Measurements from ENCODE around the gene CAMK1D.
"Not testable (repeated sequence)": the region's sequence is repeated elsewhere in the genome, so short reads cannot be mapped to it uniquely, and the experiment has no call there.

Gene CAMK1D

DNA sequence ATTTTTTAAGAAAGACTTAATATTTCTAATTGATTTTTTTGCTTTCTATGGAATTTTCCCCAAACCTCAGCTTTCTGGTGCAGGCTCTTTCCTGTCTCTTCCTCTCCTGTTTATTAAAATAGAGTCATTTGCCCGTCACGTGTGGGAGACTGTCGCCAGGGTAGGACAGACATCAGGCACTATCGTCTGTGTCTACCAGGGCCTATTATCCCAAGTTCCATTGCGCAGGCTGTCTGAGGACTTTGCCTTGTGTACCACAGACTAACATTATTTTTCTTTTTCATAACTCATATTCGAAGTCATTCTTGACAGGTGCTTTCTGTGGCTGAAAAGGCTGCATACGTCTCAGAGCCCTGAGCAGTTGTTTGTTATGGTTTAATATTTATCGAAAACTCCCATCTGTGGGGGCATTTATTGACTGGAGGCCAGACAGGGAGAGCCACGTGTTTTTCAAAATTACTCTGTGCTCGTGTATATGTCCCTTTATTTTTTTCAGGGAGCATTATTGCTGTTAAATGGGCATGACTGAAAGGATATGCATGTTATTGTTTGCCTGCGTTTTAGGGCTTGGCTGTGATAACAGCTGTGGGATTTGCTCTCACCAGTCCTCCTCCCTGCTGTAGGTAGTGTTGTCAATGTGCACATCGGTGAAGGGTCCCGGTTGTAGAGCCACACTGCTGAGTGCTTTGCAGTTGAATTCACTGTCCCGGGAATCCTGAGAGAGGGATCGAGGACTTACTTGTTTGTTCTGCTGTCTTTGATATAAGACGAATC lies 89.8 kb downstream of the CAMK1D start:
- no peak for DNase-seq (ENCODE audit: low spot score)
- Histone ChIP-seq H3K4me3 (no peak overlapping the region), H3K27ac (no peak overlapping the region)
- TF ChIP-seq, protein P1, sequence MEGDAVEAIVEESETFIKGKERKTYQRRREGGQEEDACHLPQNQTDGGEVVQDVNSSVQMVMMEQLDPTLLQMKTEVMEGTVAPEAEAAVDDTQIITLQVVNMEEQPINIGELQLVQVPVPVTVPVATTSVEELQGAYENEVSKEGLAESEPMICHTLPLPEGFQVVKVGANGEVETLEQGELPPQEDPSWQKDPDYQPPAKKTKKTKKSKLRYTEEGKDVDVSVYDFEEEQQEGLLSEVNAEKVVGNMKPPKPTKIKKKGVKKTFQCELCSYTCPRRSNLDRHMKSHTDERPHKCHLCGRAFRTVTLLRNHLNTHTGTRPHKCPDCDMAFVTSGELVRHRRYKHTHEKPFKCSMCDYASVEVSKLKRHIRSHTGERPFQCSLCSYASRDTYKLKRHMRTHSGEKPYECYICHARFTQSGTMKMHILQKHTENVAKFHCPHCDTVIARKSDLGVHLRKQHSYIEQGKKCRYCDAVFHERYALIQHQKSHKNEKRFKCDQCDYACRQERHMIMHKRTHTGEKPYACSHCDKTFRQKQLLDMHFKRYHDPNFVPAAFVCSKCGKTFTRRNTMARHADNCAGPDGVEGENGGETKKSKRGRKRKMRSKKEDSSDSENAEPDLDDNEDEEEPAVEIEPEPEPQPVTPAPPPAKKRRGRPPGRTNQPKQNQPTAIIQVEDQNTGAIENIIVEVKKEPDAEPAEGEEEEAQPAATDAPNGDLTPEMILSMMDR (IDR thresholded peaks at IDR 0.05): no peak

DNA sequence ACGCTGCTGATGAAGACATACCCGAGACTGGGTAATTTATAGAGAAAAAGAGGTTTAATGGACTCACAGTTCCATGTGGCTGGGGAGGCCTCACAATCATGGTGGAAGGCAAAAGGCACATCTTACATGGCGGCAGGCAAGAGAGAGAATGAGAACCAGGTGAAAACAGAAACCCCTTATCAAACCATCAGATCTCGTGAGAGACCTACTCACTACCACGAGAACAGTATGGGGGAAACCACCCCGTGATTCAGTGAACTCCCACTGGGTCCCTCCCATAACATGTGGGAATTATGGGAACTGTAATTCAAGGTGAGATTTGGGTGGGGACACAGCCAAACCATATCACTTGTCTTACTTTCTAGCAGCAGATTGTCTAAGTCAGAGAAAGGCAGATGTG lies 90.4 kb downstream of the CAMK1D start:
- H3K4me3 ChIP-seq; H3K27ac ChIP-seq; DNase-seq (ENCODE audit: low spot score): not testable (repeated sequence)

DNA sequence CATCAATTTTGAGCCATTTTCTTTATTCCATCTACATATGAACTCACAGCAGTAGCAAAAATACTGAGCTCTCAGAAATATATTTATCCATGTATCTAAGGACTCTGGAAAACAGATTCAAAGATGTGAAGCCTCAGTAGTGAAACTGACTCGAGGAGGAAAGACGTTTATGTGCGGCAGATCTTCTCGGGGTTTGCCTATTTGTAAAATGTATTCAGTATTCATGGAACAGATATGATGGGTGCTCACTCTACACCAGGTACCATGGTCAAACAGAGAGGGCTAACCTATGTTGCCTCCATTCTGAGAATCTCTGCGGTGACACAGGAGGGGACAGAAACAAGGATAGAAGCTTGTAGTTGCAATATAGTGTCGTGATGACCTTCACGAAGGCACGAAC lies 93.7 kb downstream of the CAMK1D start:
- H3K4me3 ChIP-seq: no peak overlapping the region
- no peak for DNase-seq (ENCODE audit: low spot score)
- H3K27ac ChIP-seq: no peak overlapping the region
- TF ChIP-seq, protein P1 (IDR thresholded peaks at IDR 0.05): no peak

DNA sequence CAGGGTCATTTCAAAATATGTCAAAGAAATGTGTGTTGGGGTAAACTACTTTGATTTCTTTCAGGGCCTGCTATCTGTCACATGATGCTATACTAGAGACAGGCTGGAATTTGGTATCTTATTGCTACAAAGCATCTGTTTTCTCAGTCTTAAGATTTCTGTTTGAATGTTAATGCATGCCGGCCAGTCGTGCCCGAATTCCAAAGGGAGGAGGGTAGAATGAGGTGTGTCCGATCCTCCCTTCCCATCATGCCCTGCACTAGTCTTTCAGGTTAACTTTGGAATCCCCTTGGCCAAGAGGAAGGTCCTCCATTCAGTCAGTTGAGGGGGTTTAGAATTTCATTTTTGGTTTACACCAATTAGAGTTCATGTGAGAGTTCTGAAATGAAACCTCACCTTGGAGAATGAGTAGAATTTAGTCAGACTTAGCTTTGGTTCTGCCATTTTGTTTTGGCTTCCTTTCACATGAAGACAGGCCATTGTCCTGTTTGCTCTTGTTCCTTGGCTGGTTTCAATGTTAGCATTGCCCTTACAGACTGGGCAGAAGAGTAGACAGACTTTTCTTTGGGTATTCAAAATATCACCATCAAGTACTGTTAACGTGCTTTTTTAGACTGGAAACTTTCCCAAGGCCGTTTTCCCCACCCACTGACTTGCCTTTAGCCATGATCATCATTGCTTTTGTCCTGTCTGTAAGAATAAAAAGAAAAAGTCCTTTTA lies 95.8 kb downstream of the CAMK1D start:
- TF ChIP-seq, protein P1 (IDR thresholded peaks at IDR 0.05): no peak
- DNase-seq (ENCODE audit: low spot score): no peak
- Histone ChIP-seq H3K4me3 (no peak overlapping the region), H3K27ac (peak overlapping the region; percentile 21 to 52)

DNA sequence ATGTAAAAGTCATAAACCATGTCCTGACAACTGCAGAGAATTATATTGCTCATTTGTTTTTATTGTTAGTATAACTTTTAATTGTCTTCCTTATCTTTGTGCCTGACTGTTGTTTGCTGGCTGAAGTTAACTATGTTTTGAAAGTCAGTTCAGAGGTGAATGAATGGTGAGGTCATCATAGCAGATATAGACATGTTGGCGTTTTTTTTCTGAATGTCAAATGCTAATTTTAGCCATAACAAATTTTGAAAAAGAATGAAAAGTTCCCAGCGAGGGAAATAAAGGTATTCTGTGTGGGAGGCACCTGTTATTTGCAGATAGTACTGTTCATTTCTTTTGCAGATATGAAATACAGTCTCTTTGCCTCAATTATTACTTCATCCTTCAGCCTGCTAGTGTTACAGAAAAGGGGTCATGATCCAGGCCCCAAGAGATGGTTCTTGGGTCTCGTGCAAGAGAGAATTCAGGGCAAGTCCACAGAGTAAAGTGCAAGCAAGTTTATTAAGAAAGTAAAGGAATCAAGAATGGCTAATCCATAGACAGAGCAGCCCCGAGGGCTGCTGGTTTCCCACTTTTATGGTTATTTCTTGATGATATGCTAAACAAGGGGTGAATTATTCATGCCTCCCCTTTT lies 96.5 kb downstream of the CAMK1D start:
- Histone ChIP-seq H3K4me3 (no peak overlapping the region), H3K27ac (peak overlapping the region; percentile 21 to 52)
- no peak for DNase-seq (ENCODE audit: low spot score)
- TF ChIP-seq, protein P1 (IDR thresholded peaks at IDR 0.05): no peak

DNA sequence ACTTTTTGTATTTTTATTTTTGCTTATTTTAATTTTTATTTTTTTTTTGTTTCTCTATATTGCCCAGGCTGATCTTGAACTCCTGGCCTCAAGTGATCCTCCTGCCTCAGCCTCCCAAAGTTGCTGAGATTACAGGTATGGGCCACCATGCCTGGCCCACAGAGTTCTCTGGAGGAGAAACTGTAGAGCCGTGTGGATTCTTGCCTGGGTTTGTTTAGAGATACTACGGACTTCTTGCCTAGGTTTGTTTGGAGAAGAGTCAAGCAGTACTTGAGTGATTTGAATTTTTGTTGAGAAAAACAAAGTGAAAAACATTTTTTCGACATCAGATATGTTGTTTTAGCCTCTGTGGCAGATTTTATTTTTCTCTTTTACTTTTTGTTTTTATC lies 99.0 kb downstream of the CAMK1D start:
- Histone ChIP-seq H3K27ac (no peak overlapping the region), H3K4me3 (no peak overlapping the region)
- TF ChIP-seq, protein P1 (IDR thresholded peaks at IDR 0.05): no peak
- no peak for DNase-seq (ENCODE audit: low spot score)

DNA sequence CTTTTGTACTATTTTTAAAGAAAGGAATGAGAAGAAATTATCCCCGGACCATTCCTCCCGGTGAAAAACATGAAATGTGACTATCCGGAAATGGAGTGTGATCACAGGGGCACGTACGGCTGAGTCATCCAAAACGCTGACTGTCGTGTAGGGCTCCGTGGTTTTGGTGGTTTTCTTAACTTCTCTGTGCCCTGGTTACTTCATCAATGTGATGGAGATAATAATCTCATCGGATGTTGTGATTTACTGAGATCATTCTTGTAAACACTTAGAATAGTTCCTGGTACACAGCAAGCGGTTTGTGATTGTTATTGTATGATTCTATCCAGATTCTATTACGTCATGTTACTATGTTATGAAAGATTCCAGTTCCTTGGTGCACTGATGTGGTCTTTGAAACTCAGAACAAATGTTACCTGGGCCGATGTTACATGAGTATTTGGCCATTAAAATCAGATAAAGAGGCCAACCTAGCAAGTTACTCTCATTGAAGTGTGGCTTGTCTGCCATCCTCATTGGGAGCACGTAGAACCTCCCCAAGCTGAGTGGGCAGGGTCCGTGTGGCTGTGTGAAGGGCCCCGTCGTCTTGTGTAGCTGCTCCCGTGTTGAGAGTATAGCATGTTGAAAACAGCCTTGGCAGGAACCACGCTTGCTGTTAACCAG lies 99.5 kb downstream of the CAMK1D start:
- no peak for DNase-seq (ENCODE audit: low spot score)
- TF ChIP-seq, protein P1 (IDR thresholded peaks at IDR 0.05): no peak
- H3K4me3 ChIP-seq: no peak overlapping the region
- H3K27ac ChIP-seq: peak overlapping the region; percentile 15 to 49
